ENCODE data around the gene ABCC4. TPM values are rescaled to one million over a fixed set of nuclear protein-coding genes. Genes with fewer than 3 reads are reported as not detected.

Gene ABCC4
- total RNA-seq, 2 donors from 2014 or later, result 119 to 144 TPM

GRCh38 chr13:95133498-95133897, 167.8 kb downstream of the ABCC4 start:
- peak; percentile 44 for TF ChIP-seq CTCF (conservative IDR thresholded peaks at IDR 0.05)
- H3K9ac ChIP-seq (ENCODE audit: extremely low read depth, low read length, poor library complexity, severe bottlenecking), result no peak overlapping the region
- Mint-ChIP-seq H3K4me3 (no peak overlapping the region), H3K36me3 (ENCODE audit: low read depth) (peaks cover 58% of the 10 kb centered on the region), H3K27ac (peak overlapping the region; percentile 37), H3K9me3 (no peaks in the 10 kb centered on the region), H3K27me3 (ENCODE audit: insufficient read depth) (no peaks in the 10 kb centered on the region), H3K4me1 (peaks cover 16% of the 10 kb centered on the region)
- H3K4me1 ChIP-seq (ENCODE audit: control insufficient read depth, insufficient read depth, low read length), result no peaks in the 10 kb centered on the region
- no peaks in the 10 kb centered on the region for H3K9me3 ChIP-seq (ENCODE audit: control insufficient read depth, low read length)
- H3K27ac ChIP-seq (ENCODE audit: low read depth, low read length), result no peak overlapping the region
- 88 to 100% methylated on average over 2 to 5 of the region's 5 CpGs for WGBS, 2 experiments (ENCODE audit: insufficient coverage in 1 of 2, insufficient read length in 1 of 2)
- no peaks in the 10 kb centered on the region for H3K27me3 ChIP-seq (ENCODE audit: control insufficient read depth, insufficient read depth, low read length, poor library complexity, severe bottlenecking)
- DNase-seq, result peak; percentile 64
- H3K36me3 ChIP-seq (ENCODE audit: control insufficient read depth, insufficient read depth, low read length), result peaks cover 45% of the 10 kb centered on the region
- H3K4me3 ChIP-seq (ENCODE audit: low read length), result no peak overlapping the region

DNA sequence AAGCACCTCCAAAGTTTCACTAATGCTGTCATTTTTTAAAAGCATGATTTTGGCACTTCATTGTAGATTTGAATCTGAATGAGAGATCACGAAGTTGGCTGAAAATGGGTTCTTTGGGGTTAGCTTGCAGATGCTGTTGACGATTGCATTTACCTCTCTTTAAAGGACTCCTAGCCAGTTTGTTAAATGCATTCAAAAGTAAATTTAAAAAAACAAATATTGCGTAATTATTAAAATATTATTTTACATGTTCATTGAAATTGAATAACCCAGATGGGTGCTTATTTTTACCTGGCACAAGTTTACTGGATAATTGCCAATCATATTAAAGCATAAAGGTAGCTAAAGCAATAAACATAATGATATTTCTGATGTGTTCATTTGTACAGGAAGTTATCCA, 172.2 kb downstream of the ABCC4 start:
- H3K4me1 Mint-ChIP-seq, result peaks cover 35% of the 10 kb centered on the region
- no peaks in the 10 kb centered on the region for H3K9me3 ChIP-seq (ENCODE audit: control insufficient read depth, low read length)
- H3K4me3 ChIP-seq (ENCODE audit: low read length), result no peak overlapping the region
- no peaks in the 10 kb centered on the region for H3K27me3 Mint-ChIP-seq (ENCODE audit: insufficient read depth)
- 100% methylated on average over 1 to 2 of the region's 3 CpGs for WGBS, 2 experiments (ENCODE audit: insufficient coverage in 1 of 2, insufficient read length in 1 of 2)
- no peaks in the 10 kb centered on the region for H3K27me3 ChIP-seq (ENCODE audit: control insufficient read depth, insufficient read depth, low read length, poor library complexity, severe bottlenecking)
- TF ChIP-seq CTCF (conservative IDR thresholded peaks at IDR 0.05), result no peak
- H3K4me1 ChIP-seq (ENCODE audit: control insufficient read depth, insufficient read depth, low read length), result peaks cover 15% of the 10 kb centered on the region
- peaks cover 35% of the 10 kb centered on the region for H3K36me3 ChIP-seq (ENCODE audit: control insufficient read depth, insufficient read depth, low read length)
- no peak overlapping the region for H3K27ac ChIP-seq (ENCODE audit: low read depth, low read length)
- H3K9ac ChIP-seq (ENCODE audit: extremely low read depth, low read length, poor library complexity, severe bottlenecking), result no peak overlapping the region
- H3K27ac Mint-ChIP-seq, result no peak overlapping the region
- peaks cover 44% of the 10 kb centered on the region for H3K36me3 Mint-ChIP-seq (ENCODE audit: low read depth)
- no peak for DNase-seq
- no peak overlapping the region for H3K4me3 Mint-ChIP-seq
- no peaks in the 10 kb centered on the region for H3K9me3 Mint-ChIP-seq

GRCh38 chr13:95128045-95128643, 173.1 kb downstream of the ABCC4 start:
- Mint-ChIP-seq H3K4me3 (no peak overlapping the region), H3K36me3 (ENCODE audit: low read depth) (peaks cover 44% of the 10 kb centered on the region), H3K9me3 (no peaks in the 10 kb centered on the region), H3K27me3 (ENCODE audit: insufficient read depth) (no peaks in the 10 kb centered on the region), H3K4me1 (peaks cover 40% of the 10 kb centered on the region), H3K27ac (no peak overlapping the region)
- Histone ChIP-seq H3K4me3 (ENCODE audit: low read length) (no peak overlapping the region), H3K27me3 (ENCODE audit: control insufficient read depth, insufficient read depth, low read length, poor library complexity, severe bottlenecking) (no peaks in the 10 kb centered on the region), H3K9me3 (ENCODE audit: control insufficient read depth, low read length) (no peaks in the 10 kb centered on the region), H3K9ac (ENCODE audit: extremely low read depth, low read length, poor library complexity, severe bottlenecking) (no peak overlapping the region), H3K36me3 (ENCODE audit: control insufficient read depth, insufficient read depth, low read length) (peaks cover 27% of the 10 kb centered on the region), H3K4me1 (ENCODE audit: control insufficient read depth, insufficient read depth, low read length) (peaks cover 16% of the 10 kb centered on the region), H3K27ac (ENCODE audit: low read depth, low read length) (peak overlapping the region; percentile 34)
- no peak for TF ChIP-seq CTCF (conservative IDR thresholded peaks at IDR 0.05)
- WGBS, 2 experiments (ENCODE audit: insufficient coverage in 1 of 2, insufficient read length in 1 of 2), result 81 to 88% methylated on average over 3 of the region's 3 CpGs
- no peak for DNase-seq
